Measurements from ENCODE around the gene CAMSAP1. TPM values are rescaled to one million over a fixed set of nuclear protein-coding genes. Genes with fewer than 3 reads are reported as not detected.

CAMSAP1 gene
- total and polyA plus RNA-seq, 2 of the 4 experiments (the other 2 are of a cell fraction): 8.2 to 19.5 TPM

DNA sequence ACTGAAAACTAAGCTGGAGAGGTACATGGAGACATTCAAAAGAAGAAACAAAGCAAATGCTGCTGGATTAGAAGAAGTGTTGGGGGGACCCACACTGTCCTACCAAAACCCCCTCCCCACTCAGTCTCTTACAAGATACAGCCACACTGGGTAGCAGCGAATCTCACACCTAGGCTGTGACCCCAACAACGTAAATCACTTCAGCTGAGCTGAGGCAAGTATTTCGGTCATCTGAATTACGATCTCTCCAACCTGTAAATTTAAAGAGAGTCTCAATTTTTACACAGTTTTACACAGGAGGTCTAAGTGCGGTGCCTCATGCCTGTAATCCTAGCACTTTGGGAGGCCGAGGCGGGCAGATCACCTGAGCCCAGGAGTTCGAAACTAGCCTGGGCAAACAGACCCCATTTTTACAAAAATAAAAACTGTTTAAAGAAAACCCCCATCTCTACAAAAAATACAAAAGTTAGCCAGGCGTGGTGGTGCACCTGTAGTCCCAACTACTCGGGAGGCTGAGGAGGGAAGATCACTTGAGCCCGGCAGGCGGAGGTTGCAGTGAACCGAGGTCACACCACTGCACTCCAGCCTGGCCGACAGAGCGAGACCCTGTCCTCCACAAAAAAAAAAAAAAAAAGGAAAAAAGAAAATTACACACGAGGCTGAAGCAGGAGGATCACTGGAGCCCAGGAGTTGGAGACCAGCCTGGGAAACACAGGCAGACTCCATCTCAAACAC is 3.4 kb downstream of the CAMSAP1 start (continued):
- no peak for TF ChIP-seq RCOR1 (IDR thresholded peaks at IDR 0.05; ENCODE audit: insufficient replicate concordance, low read length)

DNA sequence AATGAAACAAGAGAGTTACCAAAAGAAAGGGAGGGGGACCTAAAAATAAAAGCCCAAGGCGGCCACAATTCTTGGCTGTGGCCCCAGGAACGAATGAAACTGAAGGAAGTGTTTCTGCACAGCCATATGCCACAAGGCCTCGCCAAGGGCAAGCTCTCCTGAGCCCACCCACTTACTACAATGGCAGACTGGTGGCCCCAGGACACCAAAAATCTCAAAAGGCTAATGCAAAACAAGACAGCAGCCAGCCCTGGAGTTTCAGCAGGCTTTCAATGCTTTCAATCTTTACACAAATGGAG is 4.0 kb downstream of the CAMSAP1 start:
- dilution Hi-C loops (cut with HindIII; ENCODE audit: low sequenced_read_pairs, unreplicated experiment) (no loop called here), intact Hi-C loops (cut with micrococcal nuclease) (no loop called here), in situ Hi-C loops (cut with MboI; ENCODE audit: low sequenced_read_pairs) (loop anchor here (5.0 kb wide), 1 partner anchor 46 kb away; no protein-coding TSS in a partner anchor)
- no peak overlapping the region for H2AFZ ChIP-seq (replicated peaks; ENCODE audit: low read length, poor library complexity)
- POLR2A ChIA-PET (ENCODE audit: unreplicated experiment): no interaction called here
- DNase-seq (no peak), ATAC-seq (ENCODE audit: low read depth) (no peak)
- H3K9me3 ChIP-seq (ENCODE audit: control insufficient read depth, insufficient read depth, low read length): peaks cover 2% of the 10 kb centered on the region; the same call in 1 of the 2 replicates
- no TSS peak for BruUV-seq (replicated peaks)
- CTCF ChIA-PET: no interaction called here
- H3K14ac ChIP-seq (replicated peaks; ENCODE audit: low read depth, low read length): no peak overlapping the region
- no peak overlapping the region for H2BK5ac ChIP-seq (ENCODE audit: low read depth, low read length, poor library complexity, severe bottlenecking)
- no peak overlapping the region for H3K56ac ChIP-seq (ENCODE audit: extremely low read depth, insufficient read depth, low read length)
- no peak overlapping the region for H3K18ac ChIP-seq (ENCODE audit: low read depth, low read length)
- no peak overlapping the region for H3K4ac ChIP-seq (ENCODE audit: low read depth, low read length)
- no peak overlapping the region for H3K4me2 ChIP-seq (ENCODE audit: low read depth, low read length)
- H3K36me3 ChIP-seq (ENCODE audit: control insufficient read depth, insufficient read depth, low read length): 0 out of 2 replicates have a peak, but pooled peaks cover 2% of the 10 kb centered on the region
- no peak overlapping the region for H4K8ac ChIP-seq (ENCODE audit: low read depth in 2 of 2, low read length in 2 of 2)
- H4K5ac ChIP-seq (ENCODE audit: low read depth, low read length): no peak overlapping the region
- no peak overlapping the region for H3K23ac ChIP-seq (ENCODE audit: low read depth, low read length)
- peaks cover 5% of the 10 kb centered on the region for H3K4me1 ChIP-seq (ENCODE audit: control insufficient read depth, insufficient read depth, low read length)
- peaks cover 78% of the 10 kb centered on the region for H4K20me1 ChIP-seq (ENCODE audit: insufficient read depth, low read length)
- H3K27ac ChIP-seq (ENCODE audit: insufficient read depth, low read length): no peak overlapping the region
- no peak overlapping the region for H2BK15ac ChIP-seq (ENCODE audit: low read depth, low read length)
- H2AK9ac ChIP-seq (replicated peaks; ENCODE audit: low read depth, low read length, poor library complexity): no peak overlapping the region
- peaks cover 15% of the 10 kb centered on the region; the same call in 1 of the 2 replicates for H3K9me1 ChIP-seq (ENCODE audit: insufficient read depth, low read length)
- no peak overlapping the region for H2BK120ac ChIP-seq (ENCODE audit: low read depth, low read length)
- H3K79me1 ChIP-seq (ENCODE audit: low read depth in 1 of 2, low read length in 2 of 2): peaks cover 22 to 78% of the 10 kb centered on the region in 2 experiments
- no peak overlapping the region for H2AK5ac ChIP-seq (ENCODE audit: low read depth, low read length)
- H3K4me3 ChIP-seq (ENCODE audit: insufficient read depth, low read depth, low read length): no peak overlapping the region
- TF ChIP-seq FOS (IDR thresholded peaks at IDR 0.05; ENCODE audit: low read depth, low read length) (no peak), RCOR1 (IDR thresholded peaks at IDR 0.05; ENCODE audit: insufficient replicate concordance, low read length) (no peak), SMC3 (IDR thresholded peaks at IDR 0.05; ENCODE audit: low read depth, low read length) (no peak)
- TF ChIP-seq, protein P1, sequence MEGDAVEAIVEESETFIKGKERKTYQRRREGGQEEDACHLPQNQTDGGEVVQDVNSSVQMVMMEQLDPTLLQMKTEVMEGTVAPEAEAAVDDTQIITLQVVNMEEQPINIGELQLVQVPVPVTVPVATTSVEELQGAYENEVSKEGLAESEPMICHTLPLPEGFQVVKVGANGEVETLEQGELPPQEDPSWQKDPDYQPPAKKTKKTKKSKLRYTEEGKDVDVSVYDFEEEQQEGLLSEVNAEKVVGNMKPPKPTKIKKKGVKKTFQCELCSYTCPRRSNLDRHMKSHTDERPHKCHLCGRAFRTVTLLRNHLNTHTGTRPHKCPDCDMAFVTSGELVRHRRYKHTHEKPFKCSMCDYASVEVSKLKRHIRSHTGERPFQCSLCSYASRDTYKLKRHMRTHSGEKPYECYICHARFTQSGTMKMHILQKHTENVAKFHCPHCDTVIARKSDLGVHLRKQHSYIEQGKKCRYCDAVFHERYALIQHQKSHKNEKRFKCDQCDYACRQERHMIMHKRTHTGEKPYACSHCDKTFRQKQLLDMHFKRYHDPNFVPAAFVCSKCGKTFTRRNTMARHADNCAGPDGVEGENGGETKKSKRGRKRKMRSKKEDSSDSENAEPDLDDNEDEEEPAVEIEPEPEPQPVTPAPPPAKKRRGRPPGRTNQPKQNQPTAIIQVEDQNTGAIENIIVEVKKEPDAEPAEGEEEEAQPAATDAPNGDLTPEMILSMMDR (conservative IDR thresholded peaks at IDR 0.05; ENCODE audit: low read depth, low read length): no peak
- H3K9ac ChIP-seq (ENCODE audit: low read depth, low read length): no peak overlapping the region
- no peak overlapping the region for H2BK20ac ChIP-seq (ENCODE audit: low read depth, low read length)
- H4K91ac ChIP-seq (ENCODE audit: insufficient read depth, low read depth, low read length): no peak overlapping the region
- H3K27me3 ChIP-seq (ENCODE audit: control insufficient read depth, insufficient read depth, low read length): no peaks in the 10 kb centered on the region
- no CpG with 5 or more reads among the region's 3 CpGs for WGBS, 2 experiments (ENCODE audit: extremely low coverage in 2 of 2, insufficient read length in 1 of 2)

All from IMR-90 (cell line).